ENCODE data around the gene CMC2. TPM values are rescaled to one million over a fixed set of nuclear protein-coding genes. Genes with fewer than 3 reads are reported as not detected.

The CMC2 gene
- total RNA-seq, 1 experiment from 2014 or later, result 64.2 TPM

GRCh38 chr16:80990577-80990976, 16.1 kb downstream of the CMC2 start:
- Histone ChIP-seq H3K14ac (ENCODE audit: insufficient read depth, low read length) (no peak overlapping the region), H3K18ac (ENCODE audit: insufficient read length, low read depth, low read length) (no peak overlapping the region)
- no CpG with 5 or more reads among the region's 3 CpGs for WGBS (ENCODE audit: extremely low coverage, insufficient read length, low lambda C conversion rate)

More at GRCh38 chr16:80990577-80990976, 16.1 kb downstream of the CMC2 start:
- Mint-ChIP-seq H3K4me3 (no peak overlapping the region), H3K27me3 (ENCODE audit: low read depth) (peaks cover 4% of the 10 kb centered on the region), H3K9me3 (no peaks in the 10 kb centered on the region), H3K27ac (no peak overlapping the region), H3K4me1 (peaks cover 25 to 30% of the 10 kb centered on the region in 2 experiments), H3K36me3 (ENCODE audit: insufficient read depth in 1 of 3, low read depth in 3 of 3) (peaks cover 3 to 10% (median 4%) of the 10 kb centered on the region in 3 experiments; a peak in 5 of 7 replicates)
- H2BK120ac ChIP-seq (ENCODE audit: low read depth, low read length, poor library complexity, severe bottlenecking), result no peak overlapping the region
- H4K5ac ChIP-seq (ENCODE audit: insufficient read length, low read depth, low read length), result no peak overlapping the region
- DNase-seq, result no peak
- no peaks in the 10 kb centered on the region for H3K23me2 ChIP-seq (ENCODE audit: insufficient read length, low read depth, low read length, poor library complexity, severe bottlenecking)
- H3K9ac ChIP-seq (ENCODE audit: extremely low read depth, insufficient read length, low read length), result no peak overlapping the region
- TF ChIP-seq CTCF (conservative IDR thresholded peaks at IDR 0.05), result no peak
- no peak overlapping the region for H2BK15ac ChIP-seq (ENCODE audit: low read depth, low read length)
- peaks cover 6% of the 10 kb centered on the region; the same call in 1 of the 2 replicates for H3K4me1 ChIP-seq (ENCODE audit: insufficient read depth, low read length)
- no peak overlapping the region for H3K4ac ChIP-seq (ENCODE audit: low read depth, low read length)
- H3K23ac ChIP-seq (ENCODE audit: insufficient read length, low read depth, low read length), result no peak overlapping the region
- no peak overlapping the region for H3K4me2 ChIP-seq (ENCODE audit: insufficient read depth, insufficient read length, low read length)
- H2BK12ac ChIP-seq (ENCODE audit: insufficient read length, low read depth, low read length), result no peak overlapping the region
- no peak overlapping the region for H2AFZ ChIP-seq (ENCODE audit: low read length)
- no peak overlapping the region for H2BK20ac ChIP-seq (ENCODE audit: low read depth, low read length, poor library complexity, severe bottlenecking)
- no peaks in the 10 kb centered on the region for H4K20me1 ChIP-seq (ENCODE audit: control insufficient read depth, insufficient read depth, insufficient read length)
- no peak overlapping the region for H3T11ph ChIP-seq (ENCODE audit: low read length)
- no peak overlapping the region for H4K8ac ChIP-seq (replicated peaks; ENCODE audit: insufficient read length, low read depth, low read length)
- no peak overlapping the region for H2BK5ac ChIP-seq (ENCODE audit: insufficient read length, low read length)
- H3K56ac ChIP-seq (ENCODE audit: insufficient read length, low read depth, low read length), result no peak overlapping the region
- H2AK5ac ChIP-seq (ENCODE audit: insufficient read length, low read length), result no peak overlapping the region
- no peak overlapping the region for H4K91ac ChIP-seq (ENCODE audit: insufficient read length, low read depth, low read length)
- H3K79me2 ChIP-seq (ENCODE audit: insufficient read depth, low read length), result no peaks in the 10 kb centered on the region
- no peaks in the 10 kb centered on the region for H3K79me1 ChIP-seq (ENCODE audit: insufficient read depth, low read depth, low read length, poor library complexity, severe bottlenecking)
- no peak overlapping the region for H3K27ac ChIP-seq (ENCODE audit: insufficient read length, low read depth, low read length)
- H3K9me3 ChIP-seq (ENCODE audit: control insufficient read depth, low read depth, low read length), result no peaks in the 10 kb centered on the region
- H3K27me3 ChIP-seq (ENCODE audit: insufficient read depth, low read length), result no peaks in the 10 kb centered on the region
